Measurements from ENCODE around the gene ARMC10.

ARMC10 gene

DNA sequence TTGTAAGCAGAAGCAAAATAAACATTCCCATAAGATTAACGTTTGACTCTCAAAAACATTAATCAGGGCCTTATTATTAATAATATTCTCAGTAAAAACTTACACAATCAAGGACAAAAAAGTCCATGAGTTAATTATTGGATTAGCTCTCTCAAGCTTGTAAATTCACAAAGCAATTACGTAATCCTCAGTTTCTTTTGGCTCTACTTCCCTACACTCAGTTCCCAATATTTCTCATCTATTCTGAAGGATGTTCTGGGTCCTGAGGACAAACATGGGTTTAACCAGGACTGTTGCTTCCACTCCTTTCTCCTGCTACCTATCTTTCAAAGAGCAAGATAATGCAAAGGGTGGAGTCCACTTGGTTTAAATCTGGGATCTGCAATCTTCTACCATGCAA lies 15.5 kb upstream of the ARMC10 start:
- H2AK5ac ChIP-seq (ENCODE audit: low read length, severe bottlenecking): no peak overlapping the region
- no peaks in the 10 kb centered on the region for H3K27me3 ChIP-seq (ENCODE audit: control insufficient read depth in 1 of 2, insufficient read depth in 1 of 2, low read length in 2 of 2)
- no peak overlapping the region for H2BK15ac ChIP-seq (ENCODE audit: low read depth, poor library complexity, severe bottlenecking)
- no peak overlapping the region for H3K4me3 ChIP-seq (ENCODE audit: insufficient read depth in 1 of 2, low read depth in 1 of 2, low read length in 2 of 2)
- H3K4me1 ChIP-seq (ENCODE audit: control insufficient read depth, insufficient read depth, low read depth, low read length): peaks cover 4% of the 10 kb centered on the region
- no peak overlapping the region for H3K4me2 ChIP-seq (ENCODE audit: low read length, poor library complexity, severe bottlenecking)
- no peak overlapping the region for H3K23ac ChIP-seq (ENCODE audit: low read length in 2 of 2)
- no peak overlapping the region for H4K91ac ChIP-seq (ENCODE audit: low read length)
- no peak overlapping the region for H3K27ac ChIP-seq (ENCODE audit: low read length, poor library complexity, severe bottlenecking)
- H3K9ac ChIP-seq (ENCODE audit: low read length): no peak overlapping the region
- WGBS: 90% methylated on average over 2 of the region's 2 CpGs
- no peaks in the 10 kb centered on the region for H3K36me3 ChIP-seq (ENCODE audit: control insufficient read depth in 1 of 2, insufficient read depth in 2 of 2, low read depth in 1 of 2, low read length in 2 of 2)
- no peak overlapping the region for H3K14ac ChIP-seq (ENCODE audit: low read length in 2 of 2)
- no peak overlapping the region for H2BK120ac ChIP-seq (ENCODE audit: low read depth, low read length)
- H4K8ac ChIP-seq (ENCODE audit: low read length): no peak overlapping the region
- no peaks in the 10 kb centered on the region for H3K9me3 ChIP-seq (ENCODE audit: control insufficient read depth, low read length)
- H3K79me1 ChIP-seq (replicated peaks; ENCODE audit: low read length, poor library complexity, severe bottlenecking): peaks cover 16% of the 10 kb centered on the region
- H3K18ac ChIP-seq (ENCODE audit: low read depth in 1 of 2, low read length in 2 of 2): no peak overlapping the region
- no peak overlapping the region for H2AFZ ChIP-seq (ENCODE audit: low read depth, low read length)
- no peak overlapping the region for H2BK5ac ChIP-seq (ENCODE audit: low read depth, low read length, poor library complexity, severe bottlenecking)
- no peak for DNase-seq
- H2BK12ac ChIP-seq (ENCODE audit: low read length in 2 of 2): no peak overlapping the region
- no peak overlapping the region for H3K4ac ChIP-seq (ENCODE audit: low read depth in 1 of 2, low read length in 2 of 2)

GRCh38 chr7:103063895-103064294 lies 11.0 kb upstream of the ARMC10 start:
- no peak overlapping the region for H3K4ac ChIP-seq (ENCODE audit: low read depth in 1 of 2, low read length in 2 of 2)
- DNase-seq: no peak
- no peak overlapping the region for H3K18ac ChIP-seq (ENCODE audit: low read depth in 1 of 2, low read length in 2 of 2)
- H3K23ac ChIP-seq (ENCODE audit: low read length in 2 of 2): no peak overlapping the region
- no peaks in the 10 kb centered on the region for H3K27me3 ChIP-seq (ENCODE audit: control insufficient read depth in 1 of 2, insufficient read depth in 1 of 2, low read length in 2 of 2)
- H2AK5ac ChIP-seq (ENCODE audit: low read length, severe bottlenecking): peak overlapping the region; percentile 12
- H3K9ac ChIP-seq (ENCODE audit: low read length): no peak overlapping the region
- peaks cover 16% of the 10 kb centered on the region for H3K79me1 ChIP-seq (replicated peaks; ENCODE audit: low read length, poor library complexity, severe bottlenecking)
- no peak overlapping the region for H4K91ac ChIP-seq (ENCODE audit: low read length)
- no peak overlapping the region for H2BK120ac ChIP-seq (ENCODE audit: low read depth, low read length)
- WGBS: 87% methylated on average over 3 of the region's 3 CpGs
- H3K4me2 ChIP-seq (ENCODE audit: low read length, poor library complexity, severe bottlenecking): no peak overlapping the region
- H2BK5ac ChIP-seq (ENCODE audit: low read depth, low read length, poor library complexity, severe bottlenecking): no peak overlapping the region
- no peak overlapping the region for H2BK12ac ChIP-seq (ENCODE audit: low read length in 2 of 2)
- no peaks in the 10 kb centered on the region for H3K9me3 ChIP-seq (ENCODE audit: control insufficient read depth, low read length)
- H3K4me3 ChIP-seq (ENCODE audit: insufficient read depth in 1 of 2, low read depth in 1 of 2, low read length in 2 of 2): no peak overlapping the region
- H3K4me1 ChIP-seq (ENCODE audit: control insufficient read depth, insufficient read depth, low read depth, low read length): peaks cover 6% of the 10 kb centered on the region
- H2BK15ac ChIP-seq (ENCODE audit: low read depth, poor library complexity, severe bottlenecking): no peak overlapping the region
- H3K27ac ChIP-seq (ENCODE audit: low read length, poor library complexity, severe bottlenecking): no peak overlapping the region
- no peak overlapping the region for H4K8ac ChIP-seq (ENCODE audit: low read length)
- no peak overlapping the region for H3K14ac ChIP-seq (ENCODE audit: low read length in 2 of 2)
- H3K36me3 ChIP-seq (ENCODE audit: control insufficient read depth in 1 of 2, insufficient read depth in 2 of 2, low read depth in 1 of 2, low read length in 2 of 2): peaks cover 0 to 1% of the 10 kb centered on the region in 2 experiments
- no peak overlapping the region for H2AFZ ChIP-seq (ENCODE audit: low read depth, low read length)

GRCh38 chr7:103065667-103066066 lies 9.3 kb upstream of the ARMC10 start:
- peak; percentile 55 for DNase-seq
- Histone ChIP-seq H3K23ac (ENCODE audit: low read length in 2 of 2) (no peak overlapping the region), H2AK5ac (ENCODE audit: low read length, severe bottlenecking) (no peak overlapping the region), H3K9ac (ENCODE audit: low read length) (no peak overlapping the region), H3K4me2 (ENCODE audit: low read length, poor library complexity, severe bottlenecking) (no peak overlapping the region), H3K14ac (ENCODE audit: low read length in 2 of 2) (no peak overlapping the region), H3K4me1 (ENCODE audit: control insufficient read depth, insufficient read depth, low read depth, low read length) (peaks cover 6% of the 10 kb centered on the region), H3K79me1 (replicated peaks; ENCODE audit: low read length, poor library complexity, severe bottlenecking) (peaks cover 24% of the 10 kb centered on the region), H2BK15ac (ENCODE audit: low read depth, poor library complexity, severe bottlenecking) (no peak overlapping the region), H3K4ac (ENCODE audit: low read depth in 1 of 2, low read length in 2 of 2) (no peak overlapping the region), H3K9me3 (ENCODE audit: control insufficient read depth, low read length) (no peaks in the 10 kb centered on the region), H4K8ac (ENCODE audit: low read length) (no peak overlapping the region), H3K27me3 (ENCODE audit: control insufficient read depth in 1 of 2, insufficient read depth in 1 of 2, low read length in 2 of 2) (no peaks in the 10 kb centered on the region), H2BK120ac (ENCODE audit: low read depth, low read length) (no peak overlapping the region), H3K18ac (ENCODE audit: low read depth in 1 of 2, low read length in 2 of 2) (no peak overlapping the region), H2BK12ac (ENCODE audit: low read length in 2 of 2) (no peak overlapping the region), H2BK5ac (ENCODE audit: low read depth, low read length, poor library complexity, severe bottlenecking) (no peak overlapping the region), H4K91ac (ENCODE audit: low read length) (no peak overlapping the region), H2AFZ (ENCODE audit: low read depth, low read length) (no peak overlapping the region), H3K4me3 (ENCODE audit: insufficient read depth in 1 of 2, low read depth in 1 of 2, low read length in 2 of 2) (no peak overlapping the region), H3K27ac (ENCODE audit: low read length, poor library complexity, severe bottlenecking) (no peak overlapping the region), H3K36me3 (ENCODE audit: control insufficient read depth in 1 of 2, insufficient read depth in 2 of 2, low read depth in 1 of 2, low read length in 2 of 2) (peaks cover 0 to 4% of the 10 kb centered on the region in 2 experiments)
- WGBS: 0% methylated on average over 1 of the region's 1 CpG

- H3K79me1 ChIP-seq (replicated peaks; ENCODE audit: low read length, poor library complexity, severe bottlenecking): peaks cover 25% of the 10 kb centered on the region
- H2BK5ac ChIP-seq (ENCODE audit: low read depth, low read length, poor library complexity, severe bottlenecking): no peak overlapping the region
- H3K9me3 ChIP-seq (ENCODE audit: control insufficient read depth, low read length): no peaks in the 10 kb centered on the region
- peaks cover 4% of the 10 kb centered on the region for H3K4me1 ChIP-seq (ENCODE audit: control insufficient read depth, insufficient read depth, low read depth, low read length)
- no peak overlapping the region for H3K4ac ChIP-seq (ENCODE audit: low read depth in 1 of 2, low read length in 2 of 2)
- no peak overlapping the region for H3K27ac ChIP-seq (ENCODE audit: low read length, poor library complexity, severe bottlenecking)
- no peak overlapping the region for H3K23ac ChIP-seq (ENCODE audit: low read length in 2 of 2)
- no peak overlapping the region for H2AK5ac ChIP-seq (ENCODE audit: low read length, severe bottlenecking)
- no peak for DNase-seq
- H4K91ac ChIP-seq (ENCODE audit: low read length): no peak overlapping the region
- H4K8ac ChIP-seq (ENCODE audit: low read length): no peak overlapping the region
- H3K4me3 ChIP-seq (ENCODE audit: insufficient read depth in 1 of 2, low read depth in 1 of 2, low read length in 2 of 2): no peak overlapping the region
- H2BK12ac ChIP-seq (ENCODE audit: low read length in 2 of 2): no peak overlapping the region
- no peaks in the 10 kb centered on the region for H3K27me3 ChIP-seq (ENCODE audit: control insufficient read depth in 1 of 2, insufficient read depth in 1 of 2, low read length in 2 of 2)
- no peak overlapping the region for H2BK15ac ChIP-seq (ENCODE audit: low read depth, poor library complexity, severe bottlenecking)
- H2AFZ ChIP-seq (ENCODE audit: low read depth, low read length): no peak overlapping the region
- no peak overlapping the region for H2BK120ac ChIP-seq (ENCODE audit: low read depth, low read length)
- H3K9ac ChIP-seq (ENCODE audit: low read length): no peak overlapping the region
- 94% methylated on average over 19 of the region's 23 CpGs for WGBS
- no peak overlapping the region for H3K18ac ChIP-seq (ENCODE audit: low read depth in 1 of 2, low read length in 2 of 2)
- no peak overlapping the region for H3K4me2 ChIP-seq (ENCODE audit: low read length, poor library complexity, severe bottlenecking)
- peaks cover 0 to 4% of the 10 kb centered on the region in 2 experiments for H3K36me3 ChIP-seq (ENCODE audit: control insufficient read depth in 1 of 2, insufficient read depth in 2 of 2, low read depth in 1 of 2, low read length in 2 of 2)
- H3K14ac ChIP-seq (ENCODE audit: low read length in 2 of 2): no peak overlapping the region
Observed at GRCh38 chr7:103068414-103069403, 6.2 kb upstream of the ARMC10 start.
